ENCODE results near the gene ATL2.

- no peak for TF ChIP-seq CTCF (IDR thresholded peaks at IDR 0.05)
- TF ChIP-seq POLR2A (IDR thresholded peaks at IDR 0.05) = no peak
- no peak for TF ChIP-seq EP300 (IDR thresholded peaks at IDR 0.05)
These were observed 9.3 kb upstream of the ATL2 start for GRCh38 chr2:38386377-38386776.

Data from tibial nerve (tissue), 4 donors.